B cell (primary cell): ENCODE data around the gene OR10R2.

Source experiments
- EZH2 ChIP-seq: IDR thresholded peaks from 2 replicates; pipeline ENCODE4 v1.6.1; 2012; ENCODE audit warnings: borderline replicate concordance, low read depth, mild to moderate bottlenecking, moderate library complexity, low read length; ENCODE audit not compliant: insufficient read depth, poor library complexity, severe bottlenecking
- TF ChIP-seq, protein P1 (sequence below): fragments of 200-600 bp; IDR thresholded peaks from one replicate; pipeline ENCODE4 v1.8.0; 2022; ENCODE audit warnings: antibody characterized with exemption, mild to moderate bottlenecking

DNA sequence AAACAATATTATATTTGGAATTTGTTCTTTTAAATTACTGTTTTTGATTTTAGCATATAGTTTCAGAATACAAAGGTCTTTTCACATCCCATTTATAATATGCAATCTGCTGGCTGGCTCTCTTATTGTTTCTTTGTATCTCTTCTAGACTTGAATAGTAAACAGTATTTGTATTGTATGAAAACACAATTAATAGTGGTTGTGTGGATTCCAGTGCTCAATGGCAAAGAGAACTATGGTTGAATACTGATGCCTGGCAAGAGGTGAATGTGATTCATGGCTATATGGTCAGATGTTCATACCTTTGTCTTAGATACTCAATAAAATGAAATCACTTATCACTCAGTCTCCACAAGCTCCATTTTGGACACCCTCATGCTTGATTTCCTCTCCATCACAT is 44.9 kb downstream of the OR10R2 start:
- TF ChIP-seq, protein P1, sequence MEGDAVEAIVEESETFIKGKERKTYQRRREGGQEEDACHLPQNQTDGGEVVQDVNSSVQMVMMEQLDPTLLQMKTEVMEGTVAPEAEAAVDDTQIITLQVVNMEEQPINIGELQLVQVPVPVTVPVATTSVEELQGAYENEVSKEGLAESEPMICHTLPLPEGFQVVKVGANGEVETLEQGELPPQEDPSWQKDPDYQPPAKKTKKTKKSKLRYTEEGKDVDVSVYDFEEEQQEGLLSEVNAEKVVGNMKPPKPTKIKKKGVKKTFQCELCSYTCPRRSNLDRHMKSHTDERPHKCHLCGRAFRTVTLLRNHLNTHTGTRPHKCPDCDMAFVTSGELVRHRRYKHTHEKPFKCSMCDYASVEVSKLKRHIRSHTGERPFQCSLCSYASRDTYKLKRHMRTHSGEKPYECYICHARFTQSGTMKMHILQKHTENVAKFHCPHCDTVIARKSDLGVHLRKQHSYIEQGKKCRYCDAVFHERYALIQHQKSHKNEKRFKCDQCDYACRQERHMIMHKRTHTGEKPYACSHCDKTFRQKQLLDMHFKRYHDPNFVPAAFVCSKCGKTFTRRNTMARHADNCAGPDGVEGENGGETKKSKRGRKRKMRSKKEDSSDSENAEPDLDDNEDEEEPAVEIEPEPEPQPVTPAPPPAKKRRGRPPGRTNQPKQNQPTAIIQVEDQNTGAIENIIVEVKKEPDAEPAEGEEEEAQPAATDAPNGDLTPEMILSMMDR = no peak
- TF ChIP-seq EZH2 = no peak
